GM12864 (cell line): ENCODE data around the gene KRABD2.
"Not testable (repeated sequence)": the region's sequence is repeated elsewhere in the genome, so short reads cannot be mapped to it uniquely, and the experiment has no call there.

ENCODE experiments used
- DNase-seq: peaks from one replicate; pipeline ENCODE4 v3.0.0-alpha.2; 2011; ENCODE audit warnings: low read depth
- H3K4me3 ChIP-seq: 2 replicates; pipeline ENCODE4 v1.5.1; 2011; ENCODE audit warnings: mild to moderate bottlenecking, low read depth, low read length, control low read depth
- TF ChIP-seq, protein P1 (sequence below): IDR thresholded peaks from 2 replicates; pipeline ENCODE4 v1.5.1; 2011; ENCODE audit warnings: low read depth, mild to moderate bottlenecking, moderate library complexity, low read length, control low read depth, inconsistent platforms; ENCODE audit errors: missing control alignments

KRABD2 gene

DNA sequence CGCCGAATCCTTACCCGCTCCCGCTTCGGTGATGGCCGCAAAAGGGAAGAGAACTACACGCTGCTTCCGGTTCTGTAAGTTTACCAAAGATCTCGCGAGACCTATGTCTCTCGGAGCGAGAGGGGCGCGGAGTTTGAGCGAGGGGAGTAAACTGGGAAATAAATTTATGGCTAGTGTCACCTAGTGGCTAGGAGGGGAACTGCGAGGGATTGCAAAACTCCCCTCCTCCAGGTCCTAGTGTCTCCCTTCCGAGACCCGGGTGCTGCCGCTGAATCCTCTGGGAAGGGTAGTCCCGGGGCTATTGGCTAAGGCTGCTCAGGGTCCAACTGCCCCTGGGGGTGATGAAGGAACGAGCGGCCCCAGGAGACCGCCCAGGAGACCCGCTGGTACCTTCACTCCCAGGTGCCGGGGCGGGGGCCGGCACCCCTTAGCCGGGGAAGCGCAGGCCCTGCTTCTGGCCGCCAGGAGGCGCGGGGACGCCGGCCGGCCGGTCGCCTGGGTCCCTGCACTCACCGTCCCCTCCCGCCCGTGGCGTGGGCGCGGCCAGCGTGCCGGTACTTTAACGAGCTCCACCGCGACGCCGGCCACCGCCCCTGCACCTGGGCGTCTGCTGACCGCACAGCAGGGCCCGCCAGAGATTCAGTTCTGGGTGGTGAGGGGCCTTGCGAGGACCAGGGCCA, 6.8 kb upstream of the KRABD2 start, which contains the start of gene RPL26:
Gene RPL26, minus strand, starts transcription at position 51 of the 680 bp plus-strand sequence. CDS start 883 bp downstream, outside the sequence.
- peak; percentile 96 for DNase-seq
- TF ChIP-seq, protein P1, sequence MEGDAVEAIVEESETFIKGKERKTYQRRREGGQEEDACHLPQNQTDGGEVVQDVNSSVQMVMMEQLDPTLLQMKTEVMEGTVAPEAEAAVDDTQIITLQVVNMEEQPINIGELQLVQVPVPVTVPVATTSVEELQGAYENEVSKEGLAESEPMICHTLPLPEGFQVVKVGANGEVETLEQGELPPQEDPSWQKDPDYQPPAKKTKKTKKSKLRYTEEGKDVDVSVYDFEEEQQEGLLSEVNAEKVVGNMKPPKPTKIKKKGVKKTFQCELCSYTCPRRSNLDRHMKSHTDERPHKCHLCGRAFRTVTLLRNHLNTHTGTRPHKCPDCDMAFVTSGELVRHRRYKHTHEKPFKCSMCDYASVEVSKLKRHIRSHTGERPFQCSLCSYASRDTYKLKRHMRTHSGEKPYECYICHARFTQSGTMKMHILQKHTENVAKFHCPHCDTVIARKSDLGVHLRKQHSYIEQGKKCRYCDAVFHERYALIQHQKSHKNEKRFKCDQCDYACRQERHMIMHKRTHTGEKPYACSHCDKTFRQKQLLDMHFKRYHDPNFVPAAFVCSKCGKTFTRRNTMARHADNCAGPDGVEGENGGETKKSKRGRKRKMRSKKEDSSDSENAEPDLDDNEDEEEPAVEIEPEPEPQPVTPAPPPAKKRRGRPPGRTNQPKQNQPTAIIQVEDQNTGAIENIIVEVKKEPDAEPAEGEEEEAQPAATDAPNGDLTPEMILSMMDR, result peak; percentile 85
- peak within 1 kb of the TSS; percentile 70 for H3K4me3 ChIP-seq

DNA sequence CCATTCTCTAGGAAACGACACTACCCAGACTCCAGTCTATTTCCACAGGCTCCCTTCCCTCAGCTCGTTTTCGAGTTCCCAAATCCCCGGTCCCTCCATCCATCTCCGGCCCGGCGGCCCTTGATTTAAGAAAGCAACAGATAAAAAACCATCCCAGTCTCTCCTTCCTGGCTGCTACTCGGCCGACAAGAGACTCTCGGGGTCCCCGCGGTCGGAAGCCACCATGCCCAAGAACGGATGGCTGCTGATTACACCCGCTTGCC, 6.3 kb upstream of the KRABD2 start:
- TF ChIP-seq, protein P1, result no peak
- no peak for DNase-seq
- H3K4me3 ChIP-seq, result peak overlapping the region; percentile 70

DNA sequence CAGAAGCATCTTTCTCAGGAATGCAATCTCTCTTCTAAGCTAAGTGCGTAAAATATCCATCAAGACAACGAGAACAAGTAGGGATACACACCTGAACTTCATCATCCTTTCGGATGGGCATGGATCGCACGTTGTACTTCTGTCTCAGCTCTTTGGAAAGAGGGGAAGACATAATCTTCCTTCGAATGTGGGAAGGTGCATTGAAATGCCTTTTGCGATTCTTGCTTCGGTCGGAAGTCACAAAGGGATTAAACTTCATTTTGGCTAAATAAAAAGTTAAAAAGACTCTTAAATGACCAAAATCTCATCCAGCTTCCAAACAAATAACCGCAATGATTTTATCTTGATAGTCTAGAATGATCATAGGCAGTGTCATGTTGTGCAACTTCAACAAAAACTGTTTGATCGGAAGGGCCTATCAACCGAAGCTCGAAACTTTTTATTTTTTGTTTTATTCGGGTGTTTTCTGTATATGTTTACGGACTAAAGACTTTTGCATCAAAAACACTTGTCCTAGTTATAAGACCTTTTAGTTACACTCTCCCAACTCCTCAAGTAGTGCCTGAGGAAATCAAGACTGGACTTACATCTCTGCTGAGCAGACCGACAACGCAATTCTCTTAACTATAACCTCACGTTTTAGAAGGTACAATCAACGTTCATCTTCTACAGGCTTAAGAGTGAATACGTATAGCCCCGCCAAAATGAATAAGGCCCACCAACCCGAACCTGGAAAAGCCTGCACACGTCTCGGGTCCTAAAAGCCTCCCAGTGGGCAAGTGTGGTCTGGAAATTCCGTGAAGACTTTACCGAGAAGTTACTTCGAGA, 5.8 kb upstream of the KRABD2 start:
- TF ChIP-seq, protein P1, result no peak
- DNase-seq, result no peak

DNA sequence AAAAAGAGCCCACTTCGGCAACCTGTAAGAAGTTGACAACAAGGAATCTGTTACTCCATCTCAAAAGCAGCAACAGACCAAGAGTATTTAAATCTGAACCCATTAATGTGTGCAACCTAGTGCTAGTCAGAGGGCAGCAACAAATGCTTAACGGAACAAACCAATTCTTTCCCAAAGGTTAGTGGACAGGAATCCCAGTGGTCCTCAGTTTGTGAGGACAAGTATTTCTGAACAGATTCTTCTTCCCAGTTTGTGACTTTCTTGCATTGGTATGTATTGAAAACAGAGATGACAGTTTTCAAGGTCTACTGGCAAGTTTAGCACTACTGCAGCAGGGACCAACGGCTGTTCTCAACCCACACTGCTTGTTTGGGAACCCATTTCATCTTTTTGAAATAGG, 3.5 kb upstream of the KRABD2 start:
- DNase-seq, result no peak
- no peak overlapping the region; the same call in 1 of the 2 replicates for H3K4me3 ChIP-seq
- TF ChIP-seq, protein P1, result no peak

More for the DNA sequence above, 5.8 kb upstream of the KRABD2 start:
- H3K4me3 ChIP-seq, result peak overlapping the region; percentile 70

DNA sequence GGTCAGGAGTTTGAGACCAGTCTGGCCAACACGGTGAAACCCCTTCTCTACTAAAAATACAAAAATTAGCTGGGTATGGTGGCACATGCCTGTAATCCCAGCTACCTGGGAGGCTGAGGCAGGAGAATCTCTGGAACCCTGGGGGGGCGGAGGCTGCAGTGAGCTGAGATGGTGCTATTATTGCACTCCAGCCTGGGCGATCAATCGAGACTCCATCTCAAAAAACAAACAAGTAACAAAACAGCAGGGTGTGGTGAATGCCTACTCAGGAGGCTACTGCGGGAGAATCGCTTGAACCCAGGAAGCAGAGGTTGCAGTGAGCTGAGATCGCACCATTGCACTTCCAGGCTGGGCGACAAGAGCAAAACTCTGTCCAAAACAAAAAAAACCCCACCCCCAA, 1.6 kb upstream of the KRABD2 start:
- not testable (repeated sequence) for DNase-seq, H3K4me3 ChIP-seq

DNA sequence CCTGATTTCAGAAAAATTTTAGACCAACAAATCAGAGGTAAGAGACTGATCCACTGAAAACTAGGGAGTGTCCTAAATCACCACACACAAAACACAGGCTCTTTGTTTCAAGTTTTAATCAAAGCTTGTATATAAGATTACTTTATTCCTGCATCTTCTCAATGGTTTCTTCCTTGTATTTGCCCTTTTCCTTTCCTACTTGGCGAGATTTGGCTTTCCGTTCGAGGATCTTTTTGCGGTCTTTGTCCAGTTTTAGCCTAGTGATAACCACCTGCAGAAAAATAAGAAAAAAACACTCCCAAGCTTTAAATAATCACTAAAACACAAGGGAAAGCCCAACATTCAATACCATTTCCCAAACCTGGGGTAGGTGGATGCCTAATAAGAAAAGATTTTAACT, 918 bp upstream of the KRABD2 start:
- TF ChIP-seq, protein P1, result no peak
- H3K4me3 ChIP-seq, result no peak overlapping the region
- DNase-seq, result no peak

DNA sequence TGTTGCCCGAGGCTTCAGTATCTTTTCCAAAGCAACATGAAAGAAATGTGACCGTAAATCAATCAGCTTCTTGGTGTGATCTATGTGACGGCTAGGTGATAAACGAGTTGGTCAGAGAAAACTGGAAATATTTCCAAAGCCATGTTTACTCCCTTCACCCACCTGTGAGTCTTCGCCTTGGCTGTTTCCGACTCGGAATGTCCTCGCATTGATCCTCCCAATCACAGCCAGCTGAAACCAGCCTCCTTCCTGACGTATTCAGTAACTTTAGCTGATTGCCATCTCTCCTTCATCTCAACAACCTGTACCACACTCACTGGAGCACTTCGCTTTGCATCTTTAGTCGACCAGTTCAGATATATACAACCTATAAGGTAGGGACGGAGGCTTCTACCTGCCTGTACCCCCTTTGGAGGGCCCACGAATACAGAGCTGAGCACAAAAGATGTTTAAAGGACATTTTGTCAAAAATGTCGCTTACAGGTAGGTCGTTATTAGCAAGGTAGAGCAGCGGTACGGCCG, 705 bp downstream of the KRABD2 start:
- TF ChIP-seq, protein P1, result no peak
- no peak for DNase-seq
- peak overlapping the region; percentile 71 for H3K4me3 ChIP-seq

DNA sequence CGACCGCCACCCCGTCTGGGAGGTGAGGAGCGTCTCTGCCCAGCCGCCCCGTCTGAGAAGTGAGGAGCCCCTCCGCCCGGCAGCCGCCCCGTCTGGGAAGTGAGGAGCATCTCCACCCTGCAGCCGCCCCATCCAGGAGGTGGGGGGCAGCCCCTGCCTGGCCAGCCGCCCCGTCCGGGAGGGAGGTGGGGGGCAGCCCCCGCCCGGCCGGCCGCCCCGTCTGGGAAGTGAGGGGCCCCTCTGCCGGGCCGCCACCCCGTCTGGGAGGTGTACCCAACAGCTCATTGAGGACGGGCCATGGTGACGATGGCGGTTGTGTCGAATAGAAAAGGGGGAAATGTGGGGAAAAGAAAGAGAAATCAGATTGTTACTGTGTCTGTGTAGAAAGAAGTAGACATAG, 2.6 kb downstream of the KRABD2 start:
- not testable (repeated sequence) for H3K4me3 ChIP-seq, DNase-seq
